Tongue (tissue), 2 donors: ENCODE measurements around the gene ARL6IP1. TPM values are rescaled to one million over a fixed set of nuclear protein-coding genes. Genes with fewer than 3 reads are reported as not detected.
"Not testable (repeated sequence)": the region's sequence is repeated elsewhere in the genome, so short reads cannot be mapped to it uniquely, and the experiment has no call there.

ENCODE experiments used
- DNase-seq: peaks from one replicate; pipeline ENCODE4 v3.0.0-alpha.2; 2015
- total RNA-seq: library from RNA; depleted of rRNA; stranded (reverse); fragments of >200 nt; gene quantifications from one replicate; pipeline ENCODE4 v1.2.3, GENCODE V29; 2014

ARL6IP1 gene
- total RNA-seq, 1 donor from 2014 or later, result 150 TPM

- DNase-seq, result no peak
These were observed 1.8 kb downstream of the ARL6IP1 start for GRCh38 chr16:18799500-18799899.

- DNase-seq, result no peak
These were observed 3.6 kb downstream of the ARL6IP1 start for GRCh38 chr16:18797746-18798145.

- no peak for DNase-seq
These were observed 5.0 kb downstream of the ARL6IP1 start for GRCh38 chr16:18796377-18796776.

GRCh38 chr16:18792836-18793433 is 8.4 kb downstream of the ARL6IP1 start:
- no peak for DNase-seq

- peak; percentile 99 for DNase-seq
These were observed 11.3 kb downstream of the ARL6IP1 start, which contains the start of gene RPS15A for GRCh38 chr16:18789850-18790706. RPS15A (minus strand) TSS chr16:18790334; CDS start chr16:18789113, 1,221 bp downstream.

- DNase-seq, result no peak
These were observed 11.9 kb downstream of the ARL6IP1 start for GRCh38 chr16:18789515-18789849.

GRCh38 chr16:18788828-18789514 is 12.4 kb downstream of the ARL6IP1 start:
- no peak for DNase-seq

- DNase-seq, result no peak
These were observed 16.3 kb downstream of the ARL6IP1 start for GRCh38 chr16:18784917-18785623.

- no peak for DNase-seq
These were observed 17.7 kb downstream of the ARL6IP1 start for GRCh38 chr16:18783430-18784341.

- no peak for DNase-seq
These were observed 18.5 kb downstream of the ARL6IP1 start for GRCh38 chr16:18782697-18783429.

- not testable (repeated sequence) for DNase-seq
These were observed 20.1 kb downstream of the ARL6IP1 start for GRCh38 chr16:18781232-18781631.

GRCh38 chr16:18780460-18781026 is 20.8 kb downstream of the ARL6IP1 start:
- not testable (repeated sequence) for DNase-seq

GRCh38 chr16:18777664-18778063 is 23.7 kb downstream of the ARL6IP1 start:
- not testable (repeated sequence) for DNase-seq

- DNase-seq, result not testable (repeated sequence)
These were observed 25.0 kb downstream of the ARL6IP1 start for GRCh38 chr16:18776334-18776733.

- not testable (repeated sequence) for DNase-seq
These were observed 26.7 kb downstream of the ARL6IP1 start for GRCh38 chr16:18774651-18775050.

- DNase-seq, result not testable (repeated sequence)
These were observed 29.2 kb downstream of the ARL6IP1 start for GRCh38 chr16:18772171-18772570.

GRCh38 chr16:18770336-18770962 is 30.9 kb downstream of the ARL6IP1 start:
- DNase-seq, result not testable (repeated sequence)

GRCh38 chr16:18767217-18767616 is 34.1 kb downstream of the ARL6IP1 start:
- DNase-seq, result not testable (repeated sequence)

- DNase-seq, result not testable (repeated sequence)
These were observed 38.6 kb downstream of the ARL6IP1 start for GRCh38 chr16:18762713-18763112.
